Hepatocyte (in vitro differentiated cells): Measurements from ENCODE around the gene GABBR1. TPM values are rescaled to one million over a fixed set of nuclear protein-coding genes. Genes with fewer than 3 reads are reported as not detected.
A peak's percentile ranks its signal among the peaks of the same experiment; 100 is the strongest.

Experiments used
- DNase-seq: peaks from one replicate; pipeline ENCODE4 v3.0.0-alpha.2; 2016; ENCODE audit warnings: low spot score
- H2AFZ ChIP-seq: fragments of 200-600 bp; sonication (generic); 2 replicates; pipeline ENCODE4 v1.6.0; 2016; ENCODE audit warnings: antibody characterized with exemption, mild to moderate bottlenecking
- H3K27ac ChIP-seq: fragments of 200-600 bp; sonication (generic); 2 replicates; pipeline ENCODE4 v1.5.1; 2016; ENCODE audit warnings: mild to moderate bottlenecking
- H3K27me3 ChIP-seq: fragments of 200-600 bp; sonication (generic); 2 replicates; pipeline ENCODE4 v1.6.1; 2016
- H3K36me3 ChIP-seq: fragments of 200-600 bp; sonication (generic); replicated peaks from 2 replicates; pipeline ENCODE4 v1.5.1; 2016; ENCODE audit warnings: low read depth; ENCODE audit not compliant: insufficient read depth
- H3K4me1 ChIP-seq: fragments of 200-600 bp; sonication (generic); 2 replicates; pipeline ENCODE4 v1.5.1; 2016; ENCODE audit warnings: mild to moderate bottlenecking, moderate library complexity; ENCODE audit not compliant: insufficient read depth
- H3K4me2 ChIP-seq: fragments of 200-600 bp; sonication (generic); 2 replicates; pipeline ENCODE4 v1.6.0; 2016
- H3K4me3 ChIP-seq: fragments of 200-600 bp; sonication (generic); 2 replicates; pipeline ENCODE4 v1.5.1; 2016; ENCODE audit warnings: mild to moderate bottlenecking
- H3K79me2 ChIP-seq: fragments of 200-600 bp; sonication (generic); 2 replicates; pipeline ENCODE4 v1.6.0; 2017; ENCODE audit warnings: mild to moderate bottlenecking
- H3K9me2 ChIP-seq: fragments of 200-600 bp; sonication (generic); replicated peaks from 2 replicates; pipeline ENCODE4 v1.6.0; 2017; ENCODE audit warnings: mild to moderate bottlenecking; ENCODE audit not compliant: insufficient read depth
- H3K9me3 ChIP-seq: fragments of 200-600 bp; sonication (generic); 2 replicates; pipeline ENCODE4 v1.5.1; 2016; ENCODE audit warnings: low read depth, mild to moderate bottlenecking
- H4K20me1 ChIP-seq: fragments of 200-600 bp; sonication (generic); 2 replicates; pipeline ENCODE4 v1.6.0; 2016; ENCODE audit warnings: mild to moderate bottlenecking; ENCODE audit not compliant: insufficient read depth, poor library complexity, severe bottlenecking
- EZH2 ChIP-seq: fragments of 200-600 bp; sonication (generic); IDR thresholded peaks from 2 replicates; pipeline ENCODE4 v1.6.1; 2016; ENCODE audit warnings: antibody characterized with exemption, mild to moderate bottlenecking, borderline replicate concordance
- EZH2phosphoT487 ChIP-seq: fragments of 200-600 bp; sonication (generic); IDR thresholded peaks from one replicate; pipeline ENCODE4 v1.6.1; 2018; ENCODE audit warnings: antibody characterized with exemption, mild to moderate bottlenecking, low read depth, moderate library complexity; ENCODE audit not compliant: unreplicated experiment, severe bottlenecking
- whole genome bisulfite sequencing: methylation state at CpG from one replicate; pipeline ENCODE4 v1.1.6; 2016; ENCODE audit warnings: low lambda C conversion rate; ENCODE audit errors: missing lambda C conversion rate; 5-methylcytosine and 5-hydroxymethylcytosine counted together
- polyA plus RNA-seq: library from polyadenylated mRNA; unstranded; fragments of >200 nt; fragmentation: Nextera tagmentation; extraction: Ambion mirVana; gene quantifications from 2 replicates; pipeline ENCODE4 v1.2.1, GENCODE V29; 2016
- total RNA-seq: library from RNA; depleted of rRNA; stranded (reverse); fragments of >200 nt; gene quantifications from 2 replicates; pipeline ENCODE4 v1.2.3, GENCODE V29; 2014
- TF ChIP-seq, protein P1 (sequence below): fragments of 200-600 bp; sonication (generic); IDR thresholded peaks from 2 replicates; pipeline ENCODE4 v1.5.1; 2016; ENCODE audit warnings: antibody characterized with exemption, mild to moderate bottlenecking; ENCODE audit not compliant: poor library complexity

Gene GABBR1
- total and polyA plus RNA-seq, 2 experiments from 2014 or later = 9.9 to 11.3 TPM

DNA sequence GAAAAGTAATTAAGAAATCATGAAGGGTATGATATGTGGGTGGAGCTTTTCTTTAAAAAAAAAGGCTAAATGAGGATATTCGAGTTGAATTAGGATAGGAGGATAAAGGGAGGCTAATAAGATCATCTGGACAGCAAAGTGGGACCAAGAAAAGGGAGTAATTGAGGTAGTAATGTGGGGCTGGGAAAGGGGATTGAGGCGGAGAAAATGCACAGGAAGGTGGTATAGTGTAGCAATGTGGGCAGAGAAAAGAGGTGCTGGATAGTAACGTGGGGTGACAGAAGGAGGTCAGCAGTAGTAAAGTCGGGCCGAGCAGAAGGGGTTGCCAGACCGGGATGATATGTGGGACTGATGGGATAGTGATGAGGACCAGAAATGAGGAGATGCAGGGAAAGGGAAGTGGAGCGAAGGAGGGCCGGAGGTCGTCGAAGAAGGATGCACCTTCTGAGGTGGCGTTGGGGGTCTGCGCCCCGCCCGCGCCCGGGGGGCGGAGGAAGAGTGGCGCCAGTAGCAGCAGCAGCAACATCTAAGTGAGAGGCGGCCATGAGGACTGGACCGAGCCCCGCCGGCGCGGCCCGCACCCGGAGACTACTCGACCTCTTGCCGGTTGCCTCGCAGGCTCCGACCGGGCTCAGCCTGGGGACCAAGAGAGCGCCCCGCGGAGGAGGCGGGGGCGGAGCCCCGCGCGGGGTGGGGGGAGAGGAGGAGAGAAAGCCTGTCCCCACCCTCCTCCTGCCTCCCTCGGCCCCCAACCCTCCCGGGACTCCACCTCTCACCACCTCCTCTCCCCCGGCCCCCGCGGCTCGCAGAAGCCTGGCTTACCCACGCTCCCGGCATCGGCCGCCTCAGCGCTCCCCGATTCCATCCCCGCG lies 887 bp downstream of the GABBR1 start:
- TF ChIP-seq, protein P1, sequence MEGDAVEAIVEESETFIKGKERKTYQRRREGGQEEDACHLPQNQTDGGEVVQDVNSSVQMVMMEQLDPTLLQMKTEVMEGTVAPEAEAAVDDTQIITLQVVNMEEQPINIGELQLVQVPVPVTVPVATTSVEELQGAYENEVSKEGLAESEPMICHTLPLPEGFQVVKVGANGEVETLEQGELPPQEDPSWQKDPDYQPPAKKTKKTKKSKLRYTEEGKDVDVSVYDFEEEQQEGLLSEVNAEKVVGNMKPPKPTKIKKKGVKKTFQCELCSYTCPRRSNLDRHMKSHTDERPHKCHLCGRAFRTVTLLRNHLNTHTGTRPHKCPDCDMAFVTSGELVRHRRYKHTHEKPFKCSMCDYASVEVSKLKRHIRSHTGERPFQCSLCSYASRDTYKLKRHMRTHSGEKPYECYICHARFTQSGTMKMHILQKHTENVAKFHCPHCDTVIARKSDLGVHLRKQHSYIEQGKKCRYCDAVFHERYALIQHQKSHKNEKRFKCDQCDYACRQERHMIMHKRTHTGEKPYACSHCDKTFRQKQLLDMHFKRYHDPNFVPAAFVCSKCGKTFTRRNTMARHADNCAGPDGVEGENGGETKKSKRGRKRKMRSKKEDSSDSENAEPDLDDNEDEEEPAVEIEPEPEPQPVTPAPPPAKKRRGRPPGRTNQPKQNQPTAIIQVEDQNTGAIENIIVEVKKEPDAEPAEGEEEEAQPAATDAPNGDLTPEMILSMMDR = no peak
- no peak for TF ChIP-seq EZH2phosphoT487
- TF ChIP-seq EZH2 = no peak
- Histone ChIP-seq H3K4me3 (peak overlapping the region; percentile 53), H3K4me2 (peak overlapping the region; percentile 84), H3K27ac (peak overlapping the region; percentile 66), H3K9me2 (no peaks in the 10 kb centered on the region), H2AFZ (peak overlapping the region; percentile 70), H3K36me3 (no peaks in the 10 kb centered on the region), H3K9me3 (no peaks in the 10 kb centered on the region), H4K20me1 (no peaks in the 10 kb centered on the region), H3K4me1 (peaks cover 15% of the 10 kb centered on the region), H3K27me3 (peaks cover 13% of the 10 kb centered on the region), H3K79me2 (no peaks in the 10 kb centered on the region)
- WGBS = 4% methylated on average over 17 of the region's 53 CpGs
- peak; percentile 78 for DNase-seq

DNA sequence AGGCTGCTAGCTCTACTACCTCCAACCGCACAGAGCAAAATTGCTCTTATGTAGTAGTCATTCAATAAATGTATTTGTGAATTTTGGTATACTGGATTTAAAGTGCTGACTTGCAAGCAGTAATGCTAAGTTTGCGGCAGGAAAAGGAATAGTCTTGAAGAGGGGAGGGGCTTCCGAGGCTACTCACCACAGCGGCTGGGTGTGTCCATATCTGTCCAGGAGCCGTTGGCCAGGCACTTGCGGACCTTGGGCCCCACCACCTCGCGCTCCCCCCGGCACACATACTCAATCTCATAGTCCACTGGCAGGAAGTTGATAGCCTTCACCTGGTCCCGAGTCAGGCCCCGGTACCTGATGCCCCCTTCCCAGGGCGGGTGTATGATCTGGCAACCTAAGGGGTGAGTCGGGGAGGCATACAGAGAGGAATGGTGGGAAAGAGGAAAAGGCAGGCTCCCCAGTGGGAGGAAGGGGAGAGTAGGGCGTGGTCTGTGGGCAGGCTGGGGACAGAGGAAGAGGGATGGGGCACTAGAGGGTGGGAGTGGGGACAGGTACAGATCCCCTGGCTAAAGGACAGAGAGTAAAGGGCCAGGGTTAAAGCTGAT lies 1.7 kb downstream of the GABBR1 start:
- Histone ChIP-seq H3K4me3 (no peak overlapping the region), H3K9me3 (no peaks in the 10 kb centered on the region), H3K36me3 (no peaks in the 10 kb centered on the region), H3K9me2 (no peaks in the 10 kb centered on the region), H3K27ac (no peak overlapping the region), H4K20me1 (no peaks in the 10 kb centered on the region), H3K27me3 (peaks cover 13% of the 10 kb centered on the region), H3K4me1 (peaks cover 16% of the 10 kb centered on the region), H3K79me2 (no peaks in the 10 kb centered on the region), H2AFZ (no peak overlapping the region), H3K4me2 (peak overlapping the region; percentile 84)
- TF ChIP-seq EZH2phosphoT487 (no peak), EZH2 (no peak)
- TF ChIP-seq, protein P1 = no peak
- peak; percentile 38 for DNase-seq
- 30% methylated on average over 14 of the region's 14 CpGs for WGBS

- Histone ChIP-seq H3K79me2 (no peaks in the 10 kb centered on the region), H3K36me3 (no peaks in the 10 kb centered on the region), H3K4me2 (no peak overlapping the region), H2AFZ (no peak overlapping the region), H3K9me2 (no peaks in the 10 kb centered on the region), H3K4me3 (no peak overlapping the region), H3K27me3 (peaks cover 13% of the 10 kb centered on the region), H4K20me1 (no peaks in the 10 kb centered on the region), H3K9me3 (no peaks in the 10 kb centered on the region), H3K4me1 (peaks cover 16% of the 10 kb centered on the region), H3K27ac (no peak overlapping the region)
- no peak for DNase-seq
- WGBS = 89% methylated on average over 9 of the region's 9 CpGs
- TF ChIP-seq, protein P1 = no peak
- TF ChIP-seq EZH2phosphoT487 = no peak
- no peak for TF ChIP-seq EZH2
These were observed 2.7 kb downstream of the GABBR1 start for GRCh38 chr6:29630315-29630714.
